MCF 10A (cell line): ENCODE results near the gene KY. TPM values are rescaled to one million over a fixed set of nuclear protein-coding genes. Genes with fewer than 3 reads are reported as not detected.

ENCODE experiments used
- BruUV-seq: library from RNA; stranded (reverse); fragments of 400-500 nt; replicated peaks from 2 replicates; lab custom pipeline; 2021; lab: Mats Ljungman, UMichigan
- CTCF ChIA-PET: fragments of 300-600 bp; sonication (Branson Sonifier 250); formaldehyde crosslinking; extraction: SDS; loops from one replicate; lab custom pipeline; 2021; ENCODE audit warnings: antibody characterized with exemption, inconsistent platforms; lab: Yijun Ruan, JAX
- POLR2A ChIA-PET: fragments of 300-600, 350-650 bp; sonication (Branson Sonifier 250); formaldehyde crosslinking; extraction: SDS; loops from one replicate; lab custom pipeline; 2020; ENCODE audit warnings: antibody characterized with exemption, inconsistent platforms; lab: Yijun Ruan, JAX
- DNase-seq: peaks from one replicate; pipeline ENCODE4 v3.0.0-alpha.2; 2018; ENCODE audit not compliant: unreplicated experiment
- H3K27ac Mint-ChIP-seq: one replicate; pipeline ENCODE4 v1.8.0; 2022; ENCODE audit warnings: mild to moderate bottlenecking, low read depth, mixed read lengths; ENCODE audit not compliant: unreplicated experiment
- H3K27me3 Mint-ChIP-seq: one replicate; pipeline ENCODE4 v1.8.0; 2022; ENCODE audit warnings: mixed read lengths; ENCODE audit not compliant: insufficient read depth, unreplicated experiment
- H3K36me3 Mint-ChIP-seq: one replicate; pipeline ENCODE4 v1.8.0; 2022; ENCODE audit warnings: mild to moderate bottlenecking, moderate library complexity, mixed read lengths; ENCODE audit not compliant: insufficient read depth, unreplicated experiment
- H3K4me1 Mint-ChIP-seq: one replicate; pipeline ENCODE4 v1.8.0; 2022; ENCODE audit warnings: mixed read lengths; ENCODE audit not compliant: insufficient read depth, unreplicated experiment
- H3K4me3 Mint-ChIP-seq: one replicate; pipeline ENCODE4 v1.8.0; 2022; ENCODE audit warnings: mild to moderate bottlenecking, moderate library complexity, mixed read lengths; ENCODE audit not compliant: unreplicated experiment
- H3K9me3 Mint-ChIP-seq: one replicate; pipeline ENCODE4 v1.8.0; 2022; ENCODE audit warnings: mixed read lengths; ENCODE audit not compliant: unreplicated experiment
- CTCF ChIP-seq: fragments of 200-600 bp; IDR thresholded peaks from one replicate; pipeline ENCODE4 v1.8.0; 2022; ENCODE audit warnings: antibody characterized with exemption, mild to moderate bottlenecking; ENCODE audit not compliant: unreplicated experiment
- intact Hi-C: fragments of 100-400 bp; cut with micrococcal nuclease; formaldehyde crosslinking; loops from 2 replicates; pipeline ENCODE4 v1.14.1; 2022
- total RNA-seq: library from RNA; stranded (reverse); gene quantifications from 2 replicates; pipeline ENCODE4 v1.2.3, GENCODE V29; 2022

Gene KY
- total RNA-seq, 1 experiment from 2014 or later, result not detected

DNA sequence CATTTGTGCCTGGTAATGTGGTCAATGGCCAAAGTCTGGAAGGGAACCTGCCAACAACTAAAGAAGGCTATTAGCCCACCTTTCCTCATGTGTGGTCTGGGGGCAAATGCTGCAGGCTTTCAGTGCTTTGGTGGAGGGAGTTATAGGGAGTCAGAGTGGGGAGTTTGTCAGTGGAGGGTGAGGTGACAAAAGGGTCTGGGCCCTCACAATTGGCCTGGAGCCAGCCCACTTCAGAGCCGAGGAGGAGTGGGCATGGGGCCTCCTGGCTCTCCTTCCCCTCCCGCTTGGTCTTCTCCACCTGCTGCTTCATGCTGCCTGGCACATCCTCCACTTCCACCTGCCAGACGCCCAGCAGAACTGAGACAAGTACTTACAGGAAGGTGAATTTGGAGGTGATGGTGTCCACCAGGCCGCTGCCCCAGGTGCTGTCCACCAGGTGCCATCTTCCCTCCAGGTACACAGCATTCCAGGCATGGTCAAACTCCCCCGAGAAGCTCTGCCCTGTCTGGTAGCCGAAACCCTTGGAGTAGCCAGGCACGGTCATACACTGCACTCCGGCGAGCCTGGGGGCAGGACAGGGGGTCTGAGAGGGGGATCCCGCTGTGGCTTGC, 40.9 kb downstream of the KY start:
- POLR2A ChIA-PET, result no interaction called here
- no peaks in the 10 kb centered on the region for H3K9me3 Mint-ChIP-seq
- no peak overlapping the region for H3K4me3 Mint-ChIP-seq
- CTCF ChIA-PET, result interaction anchor here (3.0 kb wide), 1 partner anchor 8 kb away, joined by 19 read pairs; no protein-coding TSS in a partner anchor
- intact Hi-C loops, result no loop called here
- H3K27me3 Mint-ChIP-seq, result no peaks in the 10 kb centered on the region
- no peak for TF ChIP-seq CTCF
- no peak for DNase-seq
- BruUV-seq, result no TSS peak
- H3K4me1 Mint-ChIP-seq, result peaks cover 9% of the 10 kb centered on the region
- no peak overlapping the region for H3K27ac Mint-ChIP-seq
- no peaks in the 10 kb centered on the region for H3K36me3 Mint-ChIP-seq

DNA sequence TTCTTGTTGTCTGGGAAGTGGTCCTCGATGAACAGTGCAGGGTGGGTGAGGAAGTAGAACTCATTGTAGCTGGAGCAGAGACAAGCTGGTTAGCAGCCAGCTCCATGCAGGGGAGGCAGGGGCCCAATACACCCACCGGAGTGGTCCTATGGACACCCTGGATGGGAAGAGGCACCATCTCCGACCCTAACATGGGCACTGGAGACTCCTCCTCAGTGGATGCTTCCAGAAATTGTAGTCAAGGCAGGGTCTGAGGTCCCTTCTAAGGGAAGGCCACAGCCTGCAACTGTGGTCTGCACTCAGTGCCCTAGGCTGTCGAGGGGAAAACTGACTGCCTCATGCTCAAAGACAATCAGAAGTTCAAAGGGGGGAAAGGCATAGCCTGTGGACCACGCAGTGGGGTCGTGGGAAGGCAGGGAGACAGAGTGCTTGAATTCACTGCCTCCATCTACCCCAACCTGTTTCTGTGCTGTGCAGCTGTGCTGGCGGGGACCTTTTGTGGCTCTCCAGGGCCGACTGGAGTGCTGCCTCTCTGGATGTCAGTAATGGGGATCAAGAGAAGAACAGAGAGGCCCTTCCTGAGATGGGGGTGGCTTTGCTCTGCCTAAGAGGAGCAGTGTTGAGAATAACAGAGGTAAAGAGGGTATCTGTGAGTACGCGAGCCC, 41.9 kb downstream of the KY start:
- no peaks in the 10 kb centered on the region for H3K9me3 Mint-ChIP-seq
- intact Hi-C loops, result no loop called here
- BruUV-seq, result no TSS peak
- H3K4me3 Mint-ChIP-seq, result no peak overlapping the region
- no peak overlapping the region for H3K27ac Mint-ChIP-seq
- DNase-seq, result no peak
- no peaks in the 10 kb centered on the region for H3K36me3 Mint-ChIP-seq
- TF ChIP-seq CTCF, result no peak
- peaks cover 9% of the 10 kb centered on the region for H3K4me1 Mint-ChIP-seq
- no peaks in the 10 kb centered on the region for H3K27me3 Mint-ChIP-seq
- CTCF ChIA-PET, result interaction anchor here (0.5 to 0.9 kb wide), 4 partner anchors 62 to 943 kb away, joined by 3 to 4 read pairs (median 3); no protein-coding TSS in a partner anchor
- POLR2A ChIA-PET, result no interaction called here

DNA sequence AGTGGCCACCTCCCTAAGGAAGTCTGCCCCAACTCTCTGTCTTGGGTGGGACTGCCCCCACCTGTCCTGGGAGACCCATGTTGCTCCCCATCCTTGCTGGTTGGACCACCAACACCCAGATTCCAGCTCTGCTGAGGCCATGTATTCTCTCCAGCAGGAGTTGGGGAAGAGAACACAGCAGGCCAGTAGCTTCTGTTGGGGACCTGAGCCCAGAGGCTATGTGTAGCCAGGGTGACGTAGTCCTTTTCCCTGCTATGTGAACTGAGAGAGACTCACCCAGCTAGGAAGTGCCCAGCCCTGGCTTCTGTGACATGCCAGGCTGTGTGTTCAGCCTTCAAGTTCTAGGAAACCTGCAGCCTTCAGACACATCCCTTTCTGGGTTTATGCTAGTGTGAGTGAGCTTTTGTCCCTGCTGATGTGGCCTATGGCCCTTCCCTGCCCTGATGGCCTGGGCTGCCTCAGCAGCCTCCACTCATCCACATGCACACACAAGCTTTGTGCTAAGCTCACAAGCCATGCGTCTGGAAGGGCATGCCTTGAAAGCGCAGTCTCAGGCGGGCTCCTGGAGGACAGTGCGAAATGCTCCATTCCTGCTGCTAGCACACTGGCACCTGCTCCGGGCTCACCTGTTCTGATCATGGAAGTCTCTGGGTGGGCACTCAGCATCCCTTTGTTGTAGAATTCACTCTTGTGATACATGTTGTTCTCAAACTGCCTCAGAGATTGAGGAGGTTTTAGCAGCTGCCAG, 42.6 kb downstream of the KY start:
- no TSS peak for BruUV-seq
- ChIA-PET POLR2A (no interaction called here), CTCF (interaction anchor here (0.5 to 1.3 kb wide), 6 partner anchors 33 to 1464 kb away, joined by 3 to 7 read pairs (median 4); no protein-coding TSS in a partner anchor)
- no peak for DNase-seq
- Mint-ChIP-seq H3K27ac (no peak overlapping the region), H3K36me3 (no peaks in the 10 kb centered on the region), H3K4me3 (no peak overlapping the region), H3K4me1 (peaks cover 9% of the 10 kb centered on the region), H3K27me3 (no peaks in the 10 kb centered on the region), H3K9me3 (no peaks in the 10 kb centered on the region)
- TF ChIP-seq CTCF, result no peak
- intact Hi-C loops, result no loop called here
